AG04450 (cell line): ENCODE results near the gene VSIG4. TPM values are rescaled to one million over a fixed set of nuclear protein-coding genes. Genes with fewer than 3 reads are reported as not detected.

Source experiments
- CTCF ChIA-PET: fragments of 300-600, 350-600 bp; formaldehyde crosslinking; extraction: SDS; loops from one replicate; lab custom pipeline; 2022; ENCODE audit warnings: antibody characterized with exemption, inconsistent platforms; lab: Charles Lee
- POLR2A ChIA-PET: fragments of 350-600 bp; formaldehyde crosslinking; extraction: SDS; loops from one replicate; lab custom pipeline; 2021; ENCODE audit warnings: antibody characterized with exemption, inconsistent platforms; lab: Yijun Ruan, JAX
- DNase-seq: peaks from one replicate; pipeline ENCODE4 v3.0.0-alpha.2; 2011; ENCODE audit warnings: low read depth, low spot score
- H3K27ac ChIP-seq: one replicate; pipeline ENCODE4 v1.5.1; 2012; ENCODE audit warnings: low read depth, low read length, control low read depth
- H3K27me3 ChIP-seq: one replicate; pipeline ENCODE4 v1.6.0; 2012; ENCODE audit warnings: low read length; ENCODE audit not compliant: control insufficient read depth, insufficient read depth
- H3K4me3 ChIP-seq: 2 replicates; pipeline ENCODE4 v1.5.1; 2011; ENCODE audit warnings: mild to moderate bottlenecking, low read depth, low read length, control low read depth
- H3K9me3 ChIP-seq: 2 replicates; pipeline ENCODE4 v1.5.1; 2012; ENCODE audit warnings: low read length; ENCODE audit not compliant: control insufficient read depth, insufficient read depth
- polyA plus RNA-seq: library from polyadenylated mRNA; depleted of rRNA; stranded (reverse); fragments of >200 nt; gene quantifications from 2 replicates; pipeline ENCODE4 v1.2.3, GENCODE V29; 2011
- TF ChIP-seq, protein P1 (sequence below): IDR thresholded peaks from 2 replicates; pipeline ENCODE4 v1.5.1; 2011; ENCODE audit warnings: low read depth, low read length, control low read depth, inconsistent platforms

Gene VSIG4
- polyA plus RNA-seq, 1 experiment: not detected

DNA sequence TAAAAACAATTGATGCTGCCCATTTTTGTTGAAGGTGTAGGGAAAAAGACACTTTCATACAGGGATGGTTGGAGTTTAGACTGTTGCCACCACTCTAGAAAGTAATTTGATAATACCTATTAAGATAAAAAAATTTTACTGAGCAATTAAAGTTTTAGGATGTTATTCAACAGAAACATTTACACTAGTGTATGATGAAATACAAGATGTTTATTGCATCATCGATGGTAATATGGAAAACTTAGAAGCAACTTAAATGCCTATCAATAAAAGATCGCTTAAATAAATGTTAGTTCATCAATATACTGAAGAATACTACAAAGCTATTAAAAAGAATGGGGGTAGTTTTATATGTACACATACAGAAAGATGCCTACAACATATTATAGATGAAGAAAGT is 9.2 kb upstream of the VSIG4 start:
- Histone ChIP-seq H3K4me3 (no peak overlapping the region), H3K27ac (no peak overlapping the region), H3K9me3 (no peaks in the 10 kb centered on the region), H3K27me3 (no peaks in the 10 kb centered on the region)
- ChIA-PET POLR2A (no interaction called here), CTCF (no interaction called here)
- no peak for DNase-seq
- TF ChIP-seq, protein P1, sequence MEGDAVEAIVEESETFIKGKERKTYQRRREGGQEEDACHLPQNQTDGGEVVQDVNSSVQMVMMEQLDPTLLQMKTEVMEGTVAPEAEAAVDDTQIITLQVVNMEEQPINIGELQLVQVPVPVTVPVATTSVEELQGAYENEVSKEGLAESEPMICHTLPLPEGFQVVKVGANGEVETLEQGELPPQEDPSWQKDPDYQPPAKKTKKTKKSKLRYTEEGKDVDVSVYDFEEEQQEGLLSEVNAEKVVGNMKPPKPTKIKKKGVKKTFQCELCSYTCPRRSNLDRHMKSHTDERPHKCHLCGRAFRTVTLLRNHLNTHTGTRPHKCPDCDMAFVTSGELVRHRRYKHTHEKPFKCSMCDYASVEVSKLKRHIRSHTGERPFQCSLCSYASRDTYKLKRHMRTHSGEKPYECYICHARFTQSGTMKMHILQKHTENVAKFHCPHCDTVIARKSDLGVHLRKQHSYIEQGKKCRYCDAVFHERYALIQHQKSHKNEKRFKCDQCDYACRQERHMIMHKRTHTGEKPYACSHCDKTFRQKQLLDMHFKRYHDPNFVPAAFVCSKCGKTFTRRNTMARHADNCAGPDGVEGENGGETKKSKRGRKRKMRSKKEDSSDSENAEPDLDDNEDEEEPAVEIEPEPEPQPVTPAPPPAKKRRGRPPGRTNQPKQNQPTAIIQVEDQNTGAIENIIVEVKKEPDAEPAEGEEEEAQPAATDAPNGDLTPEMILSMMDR: no peak

DNA sequence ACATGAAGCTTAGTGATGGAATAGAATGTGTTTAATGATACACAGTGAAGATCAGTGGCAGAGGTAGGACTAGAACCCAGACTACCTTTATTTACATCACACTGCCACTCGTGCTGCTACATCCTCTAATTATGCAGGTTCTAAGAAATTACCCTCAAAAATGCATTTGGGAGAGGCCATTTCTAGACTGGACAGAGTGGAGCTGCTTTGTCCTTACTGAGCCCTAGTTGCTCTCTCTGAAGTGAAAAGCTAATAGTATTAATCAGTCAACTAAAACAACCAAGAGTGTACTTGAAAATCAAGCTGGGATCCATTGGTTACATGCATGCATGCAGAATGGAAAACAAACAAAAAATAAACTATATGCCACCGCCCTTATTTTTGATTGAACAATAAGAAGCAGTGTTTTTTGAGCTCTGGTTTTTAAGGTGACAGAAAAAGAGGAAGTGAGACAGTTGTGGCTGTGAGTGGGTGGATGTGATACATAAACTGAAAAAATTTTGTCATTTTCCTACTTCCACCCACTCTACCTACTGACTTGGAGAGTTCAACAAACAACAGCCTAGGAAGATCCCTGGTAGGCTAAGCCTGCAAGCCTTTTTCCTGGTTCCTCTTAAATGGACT is 6.8 kb upstream of the VSIG4 start:
- H3K27ac ChIP-seq: no peak overlapping the region
- H3K9me3 ChIP-seq: no peaks in the 10 kb centered on the region
- H3K4me3 ChIP-seq: no peak overlapping the region
- TF ChIP-seq, protein P1: no peak
- no peak for DNase-seq
- ChIA-PET CTCF (no interaction called here), POLR2A (no interaction called here)
- no peaks in the 10 kb centered on the region for H3K27me3 ChIP-seq

DNA sequence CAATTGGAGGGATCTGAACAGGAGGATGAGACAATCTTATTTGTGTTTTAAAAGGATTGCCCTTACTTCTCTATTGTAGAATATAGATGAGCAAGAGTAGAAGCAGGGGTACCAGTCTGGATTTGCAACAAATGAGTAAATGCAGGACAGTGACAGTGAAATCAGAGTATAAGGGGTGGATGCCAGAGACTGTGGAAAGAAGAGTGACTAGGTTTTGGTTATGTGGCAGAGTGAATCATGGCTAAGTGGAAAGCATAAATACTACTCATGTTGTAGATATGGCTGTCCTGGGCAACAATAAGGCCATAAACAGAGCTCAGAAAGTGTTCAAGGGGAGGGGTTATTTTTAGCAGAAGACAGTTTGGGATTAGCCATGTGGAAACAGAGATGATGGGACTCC is 6.0 kb upstream of the VSIG4 start:
- no peak overlapping the region for H3K4me3 ChIP-seq
- H3K9me3 ChIP-seq: no peaks in the 10 kb centered on the region
- no peak overlapping the region for H3K27ac ChIP-seq
- TF ChIP-seq, protein P1: no peak
- ChIA-PET POLR2A (no interaction called here), CTCF (no interaction called here)
- H3K27me3 ChIP-seq: no peaks in the 10 kb centered on the region
- DNase-seq: no peak

DNA sequence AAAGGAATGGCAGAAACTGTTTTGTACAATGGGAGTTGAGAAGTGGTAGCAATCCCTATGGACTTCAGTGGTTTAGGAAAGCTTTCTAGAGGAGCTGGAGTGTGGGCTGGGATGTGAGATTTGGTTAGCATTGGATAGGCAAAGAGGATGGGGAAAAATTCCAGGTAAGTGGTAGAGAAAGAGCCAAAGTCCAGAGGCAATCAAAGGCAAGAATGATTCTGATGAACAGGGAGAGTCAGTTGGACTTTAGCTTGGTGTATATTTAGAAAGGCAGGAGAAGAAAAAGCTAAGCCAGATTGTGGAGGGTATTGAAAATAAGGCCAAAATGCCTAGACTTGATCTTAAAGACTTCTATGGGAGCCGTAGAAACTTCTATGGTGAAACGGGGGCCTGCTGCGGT is 3.7 kb upstream of the VSIG4 start:
- no peak for DNase-seq

DNA sequence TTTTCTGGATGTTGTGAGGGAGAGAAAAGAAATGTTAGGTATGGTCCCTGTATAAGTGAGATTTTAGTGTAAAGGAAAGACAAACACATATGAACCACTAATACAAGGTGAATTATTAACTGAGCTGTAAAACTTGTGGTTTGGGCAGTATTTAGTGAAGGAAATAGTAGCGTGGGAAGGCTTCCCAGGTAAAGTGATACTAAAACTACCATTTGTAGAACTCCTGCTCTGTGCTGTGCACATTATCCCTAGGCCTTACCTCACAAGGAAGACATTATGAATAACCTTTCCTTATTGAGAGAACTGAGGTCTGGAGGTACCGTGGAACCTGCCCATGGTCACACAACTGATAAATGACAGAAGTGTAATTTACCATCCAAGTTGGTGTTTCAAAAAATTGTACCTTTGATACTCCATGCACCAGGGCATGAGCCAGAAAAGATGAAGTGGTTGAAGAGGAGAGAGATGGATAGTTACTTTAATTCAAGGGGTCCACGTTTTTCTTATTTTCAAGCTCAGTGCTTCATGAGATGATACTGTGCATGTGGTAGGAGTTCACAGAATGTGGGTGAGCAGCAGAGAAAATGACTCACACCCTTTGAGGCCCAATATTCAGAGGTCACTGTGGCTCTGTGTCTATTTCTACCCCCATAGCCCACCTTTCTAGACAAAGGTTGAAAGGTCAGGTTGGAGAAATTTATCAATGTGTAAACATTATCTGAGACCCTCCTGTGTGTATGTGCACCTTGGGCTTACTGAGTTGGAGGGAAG is 2.6 kb upstream of the VSIG4 start:
- Histone ChIP-seq H3K27ac (no peak overlapping the region), H3K27me3 (no peaks in the 10 kb centered on the region), H3K4me3 (no peak overlapping the region), H3K9me3 (no peaks in the 10 kb centered on the region)
- POLR2A ChIA-PET: no interaction called here
- TF ChIP-seq, protein P1: no peak
- CTCF ChIA-PET: no interaction called here
- no peak for DNase-seq

More for the DNA sequence above, 3.7 kb upstream of the VSIG4 start:
- no peaks in the 10 kb centered on the region for H3K27me3 ChIP-seq
- no peak overlapping the region for H3K4me3 ChIP-seq
- ChIA-PET CTCF (no interaction called here), POLR2A (no interaction called here)
- no peaks in the 10 kb centered on the region for H3K9me3 ChIP-seq
- H3K27ac ChIP-seq: no peak overlapping the region
- TF ChIP-seq, protein P1: no peak
